HL-60 (cell line): Measurements from ENCODE around the gene AIF1.

Source experiments
- DNase-seq, 2 experiments: peaks; one replicate each; pipeline ENCODE4 v3.0.0-alpha.2; 2010 to 2020; ENCODE audit warnings: low read depth in 1 of 2, low spot score in 1 of 2
- H3K27ac ChIP-seq: fragments of 250-450 bp; sonication (Bioruptor Pico); replicated peaks from 2 replicates; pipeline ENCODE4 v1.5.1; 2020; ENCODE audit warnings: mild to moderate bottlenecking, moderate library complexity
- H3K27me3 ChIP-seq: fragments of 250-450 bp; sonication (Bioruptor Pico); 2 replicates; pipeline ENCODE4 v1.5.1; 2021; ENCODE audit warnings: mild to moderate bottlenecking, moderate library complexity; ENCODE audit not compliant: insufficient read depth, poor library complexity, severe bottlenecking
- H3K4me3 ChIP-seq: replicated peaks from 2 replicates; pipeline ENCODE4 v1.5.1; 2011; ENCODE audit warnings: mild to moderate bottlenecking, control low read depth, low read length; ENCODE audit not compliant: insufficient read depth
- GABPA ChIP-seq: IDR thresholded peaks from 2 replicates; pipeline ENCODE4 v1.6.1; 2012; ENCODE audit warnings: low read depth
- POLR2AphosphoS5 ChIP-seq: IDR thresholded peaks from 2 replicates; pipeline ENCODE4 v1.6.1; 2012; ENCODE audit warnings: low read depth
- SPI1 ChIP-seq: IDR thresholded peaks from 2 replicates; pipeline ENCODE4 v1.6.1; 2012; ENCODE audit warnings: low read depth, mild to moderate bottlenecking, borderline replicate concordance
- TF ChIP-seq, protein P1 (sequence below): IDR thresholded peaks from one replicate; pipeline ENCODE4 v1.5.1; 2011; ENCODE audit warnings: low read length, control low read depth, inconsistent platforms; ENCODE audit not compliant: insufficient read depth
- TF ChIP-seq, protein P2 (sequence below): IDR thresholded peaks from 2 replicates; pipeline ENCODE4 v1.6.1; 2012; ENCODE audit warnings: low read depth; ENCODE audit not compliant: insufficient replicate concordance

The AIF1 gene

DNA sequence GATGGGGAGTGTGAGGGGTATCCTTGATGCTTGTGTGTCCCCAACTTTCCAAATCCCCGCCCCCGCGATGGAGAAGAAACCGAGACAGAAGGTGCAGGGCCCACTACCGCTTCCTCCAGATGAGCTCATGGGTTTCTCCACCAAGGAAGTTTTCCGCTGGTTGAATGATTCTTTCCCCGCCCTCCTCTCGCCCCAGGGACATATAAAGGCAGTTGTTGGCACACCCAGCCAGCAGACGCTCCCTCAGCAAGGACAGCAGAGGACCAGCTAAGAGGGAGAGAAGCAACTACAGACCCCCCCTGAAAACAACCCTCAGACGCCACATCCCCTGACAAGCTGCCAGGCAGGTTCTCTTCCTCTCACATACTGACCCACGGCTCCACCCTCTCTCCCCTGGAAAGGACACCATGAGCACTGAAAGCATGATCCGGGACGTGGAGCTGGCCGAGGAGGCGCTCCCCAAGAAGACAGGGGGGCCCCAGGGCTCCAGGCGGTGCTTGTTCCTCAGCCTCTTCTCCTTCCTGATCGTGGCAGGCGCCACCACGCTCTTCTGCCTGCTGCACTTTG, 39.6 kb upstream of the AIF1 start, which contains the start of gene TNF:
TSS of gene TNF (plus strand) at position 231 of the 567 bp plus-strand sequence. CDS start at position 408, 177 bp downstream.
- peak; percentile 91 to 98 for DNase-seq
- peak within 1 kb of the TSS; percentile 79 for H3K4me3 ChIP-seq
- H3K27me3 ChIP-seq, result no peaks in the 10 kb centered on the region
- TF ChIP-seq, protein P1, sequence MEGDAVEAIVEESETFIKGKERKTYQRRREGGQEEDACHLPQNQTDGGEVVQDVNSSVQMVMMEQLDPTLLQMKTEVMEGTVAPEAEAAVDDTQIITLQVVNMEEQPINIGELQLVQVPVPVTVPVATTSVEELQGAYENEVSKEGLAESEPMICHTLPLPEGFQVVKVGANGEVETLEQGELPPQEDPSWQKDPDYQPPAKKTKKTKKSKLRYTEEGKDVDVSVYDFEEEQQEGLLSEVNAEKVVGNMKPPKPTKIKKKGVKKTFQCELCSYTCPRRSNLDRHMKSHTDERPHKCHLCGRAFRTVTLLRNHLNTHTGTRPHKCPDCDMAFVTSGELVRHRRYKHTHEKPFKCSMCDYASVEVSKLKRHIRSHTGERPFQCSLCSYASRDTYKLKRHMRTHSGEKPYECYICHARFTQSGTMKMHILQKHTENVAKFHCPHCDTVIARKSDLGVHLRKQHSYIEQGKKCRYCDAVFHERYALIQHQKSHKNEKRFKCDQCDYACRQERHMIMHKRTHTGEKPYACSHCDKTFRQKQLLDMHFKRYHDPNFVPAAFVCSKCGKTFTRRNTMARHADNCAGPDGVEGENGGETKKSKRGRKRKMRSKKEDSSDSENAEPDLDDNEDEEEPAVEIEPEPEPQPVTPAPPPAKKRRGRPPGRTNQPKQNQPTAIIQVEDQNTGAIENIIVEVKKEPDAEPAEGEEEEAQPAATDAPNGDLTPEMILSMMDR, result no peak
- peak; percentile 98 for TF ChIP-seq POLR2AphosphoS5
- TF ChIP-seq, protein P2, sequence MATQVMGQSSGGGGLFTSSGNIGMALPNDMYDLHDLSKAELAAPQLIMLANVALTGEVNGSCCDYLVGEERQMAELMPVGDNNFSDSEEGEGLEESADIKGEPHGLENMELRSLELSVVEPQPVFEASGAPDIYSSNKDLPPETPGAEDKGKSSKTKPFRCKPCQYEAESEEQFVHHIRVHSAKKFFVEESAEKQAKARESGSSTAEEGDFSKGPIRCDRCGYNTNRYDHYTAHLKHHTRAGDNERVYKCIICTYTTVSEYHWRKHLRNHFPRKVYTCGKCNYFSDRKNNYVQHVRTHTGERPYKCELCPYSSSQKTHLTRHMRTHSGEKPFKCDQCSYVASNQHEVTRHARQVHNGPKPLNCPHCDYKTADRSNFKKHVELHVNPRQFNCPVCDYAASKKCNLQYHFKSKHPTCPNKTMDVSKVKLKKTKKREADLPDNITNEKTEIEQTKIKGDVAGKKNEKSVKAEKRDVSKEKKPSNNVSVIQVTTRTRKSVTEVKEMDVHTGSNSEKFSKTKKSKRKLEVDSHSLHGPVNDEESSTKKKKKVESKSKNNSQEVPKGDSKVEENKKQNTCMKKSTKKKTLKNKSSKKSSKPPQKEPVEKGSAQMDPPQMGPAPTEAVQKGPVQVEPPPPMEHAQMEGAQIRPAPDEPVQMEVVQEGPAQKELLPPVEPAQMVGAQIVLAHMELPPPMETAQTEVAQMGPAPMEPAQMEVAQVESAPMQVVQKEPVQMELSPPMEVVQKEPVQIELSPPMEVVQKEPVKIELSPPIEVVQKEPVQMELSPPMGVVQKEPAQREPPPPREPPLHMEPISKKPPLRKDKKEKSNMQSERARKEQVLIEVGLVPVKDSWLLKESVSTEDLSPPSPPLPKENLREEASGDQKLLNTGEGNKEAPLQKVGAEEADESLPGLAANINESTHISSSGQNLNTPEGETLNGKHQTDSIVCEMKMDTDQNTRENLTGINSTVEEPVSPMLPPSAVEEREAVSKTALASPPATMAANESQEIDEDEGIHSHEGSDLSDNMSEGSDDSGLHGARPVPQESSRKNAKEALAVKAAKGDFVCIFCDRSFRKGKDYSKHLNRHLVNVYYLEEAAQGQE, result peak; percentile 43
- no peak for TF ChIP-seq GABPA
- peak; percentile 22; the same call in 1 of the 2 replicates for TF ChIP-seq SPI1
- peak within 1 kb of the TSS; percentile 66 for H3K27ac ChIP-seq

DNA sequence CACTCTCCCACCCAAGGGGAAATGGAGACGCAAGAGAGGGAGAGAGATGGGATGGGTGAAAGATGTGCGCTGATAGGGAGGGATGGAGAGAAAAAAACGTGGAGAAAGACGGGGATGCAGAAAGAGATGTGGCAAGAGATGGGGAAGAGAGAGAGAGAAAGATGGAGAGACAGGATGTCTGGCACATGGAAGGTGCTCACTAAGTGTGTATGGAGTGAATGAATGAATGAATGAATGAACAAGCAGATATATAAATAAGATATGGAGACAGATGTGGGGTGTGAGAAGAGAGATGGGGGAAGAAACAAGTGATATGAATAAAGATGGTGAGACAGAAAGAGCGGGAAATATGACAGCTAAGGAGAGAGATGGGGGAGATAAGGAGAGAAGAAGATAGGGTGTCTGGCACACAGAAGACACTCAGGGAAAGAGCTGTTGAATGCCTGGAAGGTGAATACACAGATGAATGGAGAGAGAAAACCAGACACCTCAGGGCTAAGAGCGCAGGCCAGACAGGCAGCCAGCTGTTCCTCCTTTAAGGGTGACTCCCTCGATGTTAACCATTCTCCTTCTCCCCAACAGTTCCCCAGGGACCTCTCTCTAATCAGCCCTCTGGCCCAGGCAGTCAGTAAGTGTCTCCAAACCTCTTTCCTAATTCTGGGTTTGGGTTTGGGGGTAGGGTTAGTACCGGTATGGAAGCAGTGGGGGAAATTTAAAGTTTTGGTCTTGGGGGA, 38.9 kb upstream of the AIF1 start:
- TF ChIP-seq POLR2AphosphoS5 (no peak), GABPA (no peak), SPI1 (no peak)
- TF ChIP-seq, protein P1, result no peak
- TF ChIP-seq, protein P2, result no peak
- peak; percentile 44 to 72 for DNase-seq
- H3K27ac ChIP-seq, result peak overlapping the region; percentile 66
- H3K27me3 ChIP-seq, result no peaks in the 10 kb centered on the region
- peak overlapping the region; percentile 79 for H3K4me3 ChIP-seq

DNA sequence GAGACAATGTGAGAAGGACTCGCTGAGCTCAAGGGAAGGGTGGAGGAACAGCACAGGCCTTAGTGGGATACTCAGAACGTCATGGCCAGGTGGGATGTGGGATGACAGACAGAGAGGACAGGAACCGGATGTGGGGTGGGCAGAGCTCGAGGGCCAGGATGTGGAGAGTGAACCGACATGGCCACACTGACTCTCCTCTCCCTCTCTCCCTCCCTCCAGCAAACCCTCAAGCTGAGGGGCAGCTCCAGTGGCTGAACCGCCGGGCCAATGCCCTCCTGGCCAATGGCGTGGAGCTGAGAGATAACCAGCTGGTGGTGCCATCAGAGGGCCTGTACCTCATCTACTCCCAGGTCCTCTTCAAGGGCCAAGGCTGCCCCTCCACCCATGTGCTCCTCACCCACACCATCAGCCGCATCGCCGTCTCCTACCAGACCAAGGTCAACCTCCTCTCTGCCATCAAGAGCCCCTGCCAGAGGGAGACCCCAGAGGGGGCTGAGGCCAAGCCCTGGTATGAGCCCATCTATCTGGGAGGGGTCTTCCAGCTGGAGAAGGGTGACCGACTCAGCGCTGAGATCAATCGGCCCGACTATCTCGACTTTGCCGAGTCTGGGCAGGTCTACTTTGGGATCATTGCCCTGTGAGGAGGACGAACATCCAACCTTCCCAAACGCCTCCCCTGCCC, 38.0 kb upstream of the AIF1 start:
- Histone ChIP-seq H3K4me3 (peak overlapping the region; percentile 79), H3K27ac (no peak overlapping the region; the same call in 1 of the 2 replicates), H3K27me3 (no peaks in the 10 kb centered on the region)
- TF ChIP-seq SPI1 (no peak), GABPA (no peak), POLR2AphosphoS5 (peak; percentile 46; the same call in 1 of the 2 replicates)
- TF ChIP-seq, protein P2, result no peak
- TF ChIP-seq, protein P1, result no peak
- peak in 1 of 2 experiments; percentile 81 for DNase-seq
